Transverse colon (tissue), 4 donors: ENCODE data around the gene ANKDD1B. TPM values are rescaled to one million over a fixed set of nuclear protein-coding genes. Genes with fewer than 3 reads are reported as not detected.

Experiments used
- DNase-seq: peaks from one replicate; pipeline ENCODE4 v3.0.0-alpha.2; 2019
- H3K27ac ChIP-seq, 4 donors: fragments of 200-600 bp; sonication (generic); 2 replicates each; pipeline ENCODE4 v1.5.1; 2016 to 2018; ENCODE audit warnings: inconsistent platforms in 4 of 4
- H3K27me3 ChIP-seq: fragments of 200-600 bp; sonication (generic); 2 replicates; pipeline ENCODE4 v1.5.1; 2017; ENCODE audit warnings: inconsistent platforms
- H3K36me3 ChIP-seq, 4 donors: fragments of 200-600 bp; sonication (generic); 2 replicates each; pipeline ENCODE4 v1.5.1; 2017 to 2019; ENCODE audit warnings: inconsistent platforms in 4 of 4
- H3K4me1 ChIP-seq, 4 donors: fragments of 200-600 bp; sonication (generic); 2 replicates each; pipeline ENCODE4 v1.5.1; 2017 to 2020; ENCODE audit warnings: inconsistent platforms in 4 of 4
- H3K4me3 ChIP-seq, 4 donors: fragments of 200-600 bp; sonication (generic); 1 replicate in 1 of 4; 2 replicates in 3 of 4; pipeline versions ENCODE4 v1.5.1 to v1.6.1; 2017 to 2019; ENCODE audit warnings: inconsistent platforms in 4 of 4
- H3K9me3 ChIP-seq, 2 donors: fragments of 200-600 bp; sonication (generic); 2 replicates each; pipeline ENCODE4 v1.5.1; 2017 to 2019; ENCODE audit warnings: inconsistent platforms in 2 of 2
- EP300 ChIP-seq: sonication (generic); formaldehyde crosslinking; IDR thresholded peaks from one replicate; pipeline ENCODE4 v1.6.1; 2017; ENCODE audit warnings: antibody characterized with exemption, low read depth
- POLR2A ChIP-seq: fragments of 450-650 bp; IDR thresholded peaks from one replicate; pipeline ENCODE4 v1.6.1; 2016; ENCODE audit warnings: antibody characterized with exemption, mild to moderate bottlenecking, moderate library complexity
- POLR2AphosphoS5 ChIP-seq, 3 donors: sonication (generic); formaldehyde crosslinking; IDR thresholded peaks; one replicate each; pipeline ENCODE4 v1.6.1; 2016; ENCODE audit warnings: antibody characterized with exemption in 3 of 3
- WGBS, 2 donors: methylation state at CpG; one replicate each; pipeline ENCODE4 v1.1.5; 2018; ENCODE audit warnings: low coverage in 1 of 2; 5-methylcytosine and 5-hydroxymethylcytosine counted together
- in situ Hi-C, 4 donors: fragments of 200-750 bp; cut with MboI; loops; one replicate each; pipeline versions ENCODE4 v1.15.0 to v1.15.1; 2017; ENCODE audit warnings: low sequenced_read_pairs in 3 of 4, low pct_ligation_motif_present in 1 of 4, low pct_unique_long_range_greater_than_20kb in 1 of 4
- intact Hi-C: fragments of 100-400 bp; cut with DNase I; formaldehyde crosslinking; loops from one replicate; pipeline ENCODE4 v1.15.1; 2023; ENCODE audit warnings: low total_unique reads
- total RNA-seq, 4 donors: library from RNA; depleted of rRNA; stranded (reverse); fragments of >200 nt; gene quantifications; one replicate each; pipeline ENCODE4 v1.1.0, GENCODE V29; 2016
- TF ChIP-seq, protein P1 (sequence below), 5 experiments: fragments of 200-600 bp in 3 of 5; fragments of 450-650 bp in 2 of 5; sonication (generic) in 3 of 5; IDR thresholded peaks; 1 replicate in 2 of 5; 2 replicates in 3 of 5; pipeline ENCODE4 v1.5.1; 2016 to 2017; ENCODE audit warnings: antibody characterized with exemption in 5 of 5, inconsistent platforms in 3 of 5, mild to moderate bottlenecking in 2 of 5, moderate library complexity in 1 of 5

The ANKDD1B gene
- total RNA-seq, 4 donors from 2014 or later = 3.6 to 20.6 (median 13.9) TPM

DNA sequence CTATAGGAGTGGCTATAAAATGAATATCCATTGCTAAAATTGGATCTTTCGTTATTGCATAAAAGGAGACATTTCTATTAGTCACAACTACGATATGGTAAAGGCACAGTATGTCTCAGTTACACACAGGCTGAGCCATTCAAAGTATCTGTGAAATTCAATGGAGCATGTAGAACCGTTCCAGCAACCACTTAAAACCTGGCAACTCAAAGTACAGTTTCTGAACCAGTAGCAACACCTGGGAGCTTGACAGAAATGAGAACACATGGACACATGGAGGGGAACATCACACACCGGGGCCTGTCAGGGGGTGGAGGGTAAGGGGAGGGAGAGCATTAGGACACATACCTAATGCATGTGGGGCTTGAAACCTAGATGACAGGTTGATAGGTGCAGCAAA lies 90.6 kb downstream of the ANKDD1B start:
- no peak for DNase-seq
- in situ Hi-C loops = no loop called here

DNA sequence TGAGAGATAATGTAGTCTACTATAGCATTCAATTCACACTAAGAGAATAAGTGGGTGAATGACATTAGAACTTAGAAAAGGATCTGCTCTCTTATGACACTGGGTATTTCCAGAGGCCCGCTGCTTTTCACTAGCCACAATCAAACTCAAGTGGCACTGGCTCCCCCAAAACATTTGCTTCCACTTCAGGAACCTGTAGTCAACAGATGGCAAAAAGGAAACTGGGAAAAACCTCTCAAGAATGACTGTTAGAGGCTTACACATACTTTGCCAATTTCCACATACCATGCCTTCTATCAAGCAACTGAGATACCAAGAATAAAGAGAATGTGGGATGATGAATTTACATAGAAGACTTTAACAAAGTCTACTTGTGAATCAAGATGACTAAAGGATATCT lies 94.8 kb downstream of the ANKDD1B start:
- no peaks in the 10 kb centered on the region for H3K9me3 ChIP-seq
- H3K27me3 ChIP-seq = no peaks in the 10 kb centered on the region
- intact Hi-C loops (no loop called here), in situ Hi-C loops (no loop called here)
- WGBS, 2 donors = 86% methylated on average over 1 of the region's 1 CpG; no CpG with 5 or more reads in 1 of the 2 donors
- H3K27ac ChIP-seq = no peak overlapping the region
- H3K4me1 ChIP-seq = no peaks in the 10 kb centered on the region
- no peak overlapping the region for H3K4me3 ChIP-seq
- H3K36me3 ChIP-seq = peaks cover 0 to 23% (median 10%) of the 10 kb centered on the region in 4 donors
- DNase-seq = no peak
- TF ChIP-seq, protein P1, sequence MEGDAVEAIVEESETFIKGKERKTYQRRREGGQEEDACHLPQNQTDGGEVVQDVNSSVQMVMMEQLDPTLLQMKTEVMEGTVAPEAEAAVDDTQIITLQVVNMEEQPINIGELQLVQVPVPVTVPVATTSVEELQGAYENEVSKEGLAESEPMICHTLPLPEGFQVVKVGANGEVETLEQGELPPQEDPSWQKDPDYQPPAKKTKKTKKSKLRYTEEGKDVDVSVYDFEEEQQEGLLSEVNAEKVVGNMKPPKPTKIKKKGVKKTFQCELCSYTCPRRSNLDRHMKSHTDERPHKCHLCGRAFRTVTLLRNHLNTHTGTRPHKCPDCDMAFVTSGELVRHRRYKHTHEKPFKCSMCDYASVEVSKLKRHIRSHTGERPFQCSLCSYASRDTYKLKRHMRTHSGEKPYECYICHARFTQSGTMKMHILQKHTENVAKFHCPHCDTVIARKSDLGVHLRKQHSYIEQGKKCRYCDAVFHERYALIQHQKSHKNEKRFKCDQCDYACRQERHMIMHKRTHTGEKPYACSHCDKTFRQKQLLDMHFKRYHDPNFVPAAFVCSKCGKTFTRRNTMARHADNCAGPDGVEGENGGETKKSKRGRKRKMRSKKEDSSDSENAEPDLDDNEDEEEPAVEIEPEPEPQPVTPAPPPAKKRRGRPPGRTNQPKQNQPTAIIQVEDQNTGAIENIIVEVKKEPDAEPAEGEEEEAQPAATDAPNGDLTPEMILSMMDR (IDR thresholded peaks at IDR 0.05) = no peak
- TF ChIP-seq POLR2AphosphoS5 (IDR thresholded peaks at IDR 0.05) (no peak), POLR2A (no peak), EP300 (no peak)

More for the DNA sequence above, 90.6 kb downstream of the ANKDD1B start:
- Histone ChIP-seq H3K4me1 (no peaks in the 10 kb centered on the region), H3K27me3 (no peaks in the 10 kb centered on the region), H3K36me3 (peaks cover 0 to 20% (median 10%) of the 10 kb centered on the region in 4 donors), H3K27ac (no peak overlapping the region), H3K9me3 (no peaks in the 10 kb centered on the region), H3K4me3 (no peak overlapping the region)
- intact Hi-C loops = no loop called here
- no peak for TF ChIP-seq POLR2A
- TF ChIP-seq POLR2AphosphoS5 (IDR thresholded peaks at IDR 0.05) = no peak
- no peak for TF ChIP-seq EP300
- WGBS, 2 donors = 86 to 95% methylated on average over 3 to 4 of the region's 4 CpGs

DNA sequence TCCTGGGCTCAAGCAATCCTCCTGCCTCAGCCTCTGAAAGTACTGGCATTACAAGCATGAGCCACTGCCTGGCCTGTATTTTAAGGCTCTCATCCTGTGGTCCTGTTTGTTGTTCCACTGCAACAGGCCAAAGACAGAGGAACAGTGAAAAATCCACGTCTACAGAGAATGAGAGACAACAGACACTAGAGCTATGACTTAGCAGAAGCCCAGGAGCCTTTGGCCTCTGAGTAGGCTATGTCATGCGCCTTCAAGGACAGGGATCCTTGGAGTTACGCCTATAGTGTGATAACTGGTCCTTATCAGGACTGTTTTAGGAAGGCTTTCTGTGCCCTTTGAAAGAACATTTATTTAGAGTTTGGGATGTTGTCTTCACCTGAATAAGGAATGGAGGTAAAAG lies 95.5 kb downstream of the ANKDD1B start:
- in situ Hi-C loops = no loop called here
- TF ChIP-seq POLR2A (no peak), POLR2AphosphoS5 (IDR thresholded peaks at IDR 0.05) (no peak), EP300 (no peak)
- no peaks in the 10 kb centered on the region for H3K27me3 ChIP-seq
- no peak overlapping the region for H3K4me3 ChIP-seq
- DNase-seq = no peak
- H3K4me1 ChIP-seq = no peaks in the 10 kb centered on the region
- 75 to 94% methylated on average over 2 to 3 of the region's 3 CpGs for WGBS, 2 donors
- H3K9me3 ChIP-seq = no peaks in the 10 kb centered on the region
- intact Hi-C loops = no loop called here
- H3K36me3 ChIP-seq = peaks cover 0 to 24% (median 10%) of the 10 kb centered on the region in 4 donors
- H3K27ac ChIP-seq = no peak overlapping the region

DNA sequence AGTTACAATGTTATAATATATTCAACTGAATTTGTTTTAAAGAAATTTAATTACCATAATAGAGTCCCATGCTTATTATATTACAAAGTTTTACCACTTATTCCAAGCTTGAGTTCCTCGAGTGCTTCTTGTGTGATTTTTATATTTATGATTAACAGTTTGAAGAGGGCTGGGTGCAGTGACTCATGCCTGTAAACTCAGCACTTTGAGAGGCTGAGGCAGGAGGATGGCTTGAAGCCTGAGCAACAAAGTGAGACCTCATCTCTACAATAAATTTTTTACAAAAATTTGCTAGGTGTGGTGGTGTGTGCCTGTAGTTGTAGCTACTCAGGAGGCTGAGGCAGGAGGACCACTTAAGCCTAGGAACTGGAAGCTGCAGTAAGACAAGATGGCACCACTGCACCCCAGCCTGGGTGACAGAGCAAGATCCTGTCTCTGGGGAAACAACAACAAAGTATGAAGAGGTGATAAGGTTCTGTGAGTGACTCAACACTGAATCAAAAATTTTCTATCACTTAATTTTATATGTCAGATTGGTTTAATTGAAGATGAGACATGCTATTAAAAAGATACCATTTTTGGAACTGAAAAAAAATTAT lies 96.8 kb downstream of the ANKDD1B start:
- H3K9me3 ChIP-seq = no peaks in the 10 kb centered on the region
- in situ Hi-C loops = no loop called here
- no peak overlapping the region for H3K4me3 ChIP-seq
- TF ChIP-seq POLR2AphosphoS5 (IDR thresholded peaks at IDR 0.05) (no peak), EP300 (no peak), POLR2A (no peak)
- TF ChIP-seq, protein P1 (IDR thresholded peaks at IDR 0.05) = no peak
- peaks cover 0 to 13% (median 4%) of the 10 kb centered on the region in 4 donors for H3K36me3 ChIP-seq
- no peaks in the 10 kb centered on the region for H3K4me1 ChIP-seq
- no peak overlapping the region for H3K27ac ChIP-seq
- DNase-seq = no peak
- intact Hi-C loops = no loop called here
- H3K27me3 ChIP-seq = no peaks in the 10 kb centered on the region
- 40 to 64% methylated on average over 1 of the region's 1 CpG for WGBS, 2 donors

DNA sequence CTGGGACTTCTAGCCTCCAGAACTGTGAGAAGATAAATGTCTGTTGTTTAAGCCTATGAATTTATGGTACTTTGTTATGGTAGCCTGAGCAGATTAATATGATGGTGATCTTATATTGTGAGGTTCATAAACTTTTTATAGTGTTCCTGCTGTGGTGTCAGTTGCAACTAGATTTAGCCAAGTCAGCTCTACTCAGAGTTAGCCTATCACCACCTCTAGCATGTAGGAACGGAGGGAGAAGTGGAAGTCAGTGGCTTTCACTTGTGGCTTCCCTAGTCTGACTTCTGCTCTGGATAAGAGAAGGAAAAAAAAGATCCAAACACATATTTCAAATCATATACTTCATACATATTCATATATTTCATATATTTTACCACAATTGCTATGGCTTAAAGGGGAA lies 99.4 kb downstream of the ANKDD1B start:
- DNase-seq = no peak
- peaks cover 0 to 8% (median 0%) of the 10 kb centered on the region in 4 donors for H3K36me3 ChIP-seq
- H3K4me1 ChIP-seq = peaks cover 0 to 1% (median under 1%) of the 10 kb centered on the region in 4 donors
- H3K27me3 ChIP-seq = no peaks in the 10 kb centered on the region
- WGBS, 2 donors = 70 to 73% methylated on average over 1 of the region's 1 CpG
- no peak overlapping the region for H3K4me3 ChIP-seq
- intact Hi-C loops (no loop called here), in situ Hi-C loops (no loop called here)
- no peak overlapping the region for H3K27ac ChIP-seq
- no peaks in the 10 kb centered on the region for H3K9me3 ChIP-seq
- TF ChIP-seq POLR2AphosphoS5 (IDR thresholded peaks at IDR 0.05) (no peak), POLR2A (no peak)
